HG03066 (cell line): ENCODE measurements around the gene SCO2.

ENCODE experiments used
- ATAC-seq: cut with Tn5 transposase; IDR thresholded peaks from one replicate; pipeline ENCODE4 v1.9.1; 2021; ENCODE audit warnings: low read depth; ENCODE audit not compliant: unreplicated experiment

SCO2 gene

GRCh38 chr22:50503475-50504145, 21.8 kb downstream of the SCO2 start:
- ATAC-seq: no peak

DNA sequence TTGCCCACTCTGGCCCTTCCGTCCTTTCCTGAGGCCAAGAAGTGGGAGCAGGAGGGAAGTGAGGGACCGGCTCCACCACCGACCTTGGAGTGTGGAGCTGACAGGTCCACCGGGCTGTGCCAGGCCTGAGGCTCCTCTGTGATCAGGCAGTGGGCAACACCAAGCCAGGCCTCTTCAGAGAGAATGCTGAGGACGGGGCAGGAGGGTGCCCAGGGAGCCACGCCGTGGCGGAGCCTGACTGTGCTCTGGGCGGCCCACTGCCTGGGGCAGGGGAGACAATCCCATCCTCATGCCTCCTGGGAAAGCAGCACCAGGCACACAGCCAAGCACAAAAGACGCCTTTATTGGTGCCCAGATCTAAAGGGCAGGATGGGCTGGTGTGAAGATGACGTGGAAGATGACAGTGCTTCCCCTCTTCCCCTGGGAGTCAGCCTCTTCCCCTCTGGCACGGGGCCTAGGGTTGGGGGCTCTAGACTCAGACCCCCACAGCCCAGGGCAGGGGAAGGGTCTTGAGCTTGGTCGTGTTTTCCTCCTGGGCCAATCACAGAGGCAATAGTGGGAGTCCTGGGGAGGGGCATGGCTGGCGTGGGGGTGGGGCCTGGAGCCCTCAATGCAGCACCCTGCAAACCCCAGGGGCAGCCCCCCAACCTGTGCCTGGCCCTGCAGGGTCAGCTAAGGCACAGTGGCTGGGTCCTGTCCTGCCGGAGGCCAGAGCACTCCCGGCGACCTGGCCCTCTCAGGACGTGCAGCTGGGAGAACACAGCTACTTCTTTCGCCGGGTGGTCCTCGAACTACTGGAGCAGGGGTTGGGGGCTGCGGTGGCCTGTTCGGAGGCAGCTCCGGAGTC, 22.5 kb downstream of the SCO2 start:
- ATAC-seq: no peak

DNA sequence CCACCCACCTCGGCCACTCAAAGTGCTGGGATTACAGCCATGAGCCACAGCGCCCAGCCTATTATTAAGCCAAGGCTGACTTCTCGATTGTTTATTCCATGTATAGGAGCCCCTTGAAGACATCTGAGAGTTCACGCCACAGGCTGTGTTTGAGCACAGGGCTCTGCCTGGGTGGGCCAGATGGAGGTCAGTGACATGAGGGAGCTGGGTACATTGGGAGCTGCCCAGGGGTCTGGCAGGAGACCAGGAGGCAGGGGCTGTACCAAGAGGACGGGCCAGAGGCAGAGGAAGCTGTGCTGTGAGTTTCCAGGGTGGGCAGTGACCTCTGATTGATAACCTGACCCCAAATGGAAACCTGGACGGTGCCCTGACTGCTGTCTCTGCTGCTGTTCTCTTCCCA, 23.3 kb downstream of the SCO2 start:
- no peak for ATAC-seq

DNA sequence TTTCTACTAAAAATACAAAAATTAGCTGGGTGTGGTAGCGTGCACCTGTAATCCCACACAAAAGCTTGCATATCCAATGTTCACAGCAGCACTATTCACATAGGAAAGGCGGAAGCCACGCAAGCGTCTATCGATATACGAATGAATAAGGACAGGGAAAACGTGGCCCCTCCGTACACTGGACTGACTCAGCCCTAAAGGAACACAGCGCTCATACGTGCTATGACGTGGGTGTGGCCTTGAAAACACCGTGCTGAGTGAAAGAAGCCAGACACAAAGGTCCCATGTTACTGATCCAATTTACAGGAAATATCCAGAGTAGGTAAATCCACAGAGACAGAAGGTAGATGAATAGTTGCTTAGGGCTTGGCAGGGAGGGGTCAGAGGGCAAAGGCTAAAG, 24.9 kb downstream of the SCO2 start:
- ATAC-seq: no peak

DNA sequence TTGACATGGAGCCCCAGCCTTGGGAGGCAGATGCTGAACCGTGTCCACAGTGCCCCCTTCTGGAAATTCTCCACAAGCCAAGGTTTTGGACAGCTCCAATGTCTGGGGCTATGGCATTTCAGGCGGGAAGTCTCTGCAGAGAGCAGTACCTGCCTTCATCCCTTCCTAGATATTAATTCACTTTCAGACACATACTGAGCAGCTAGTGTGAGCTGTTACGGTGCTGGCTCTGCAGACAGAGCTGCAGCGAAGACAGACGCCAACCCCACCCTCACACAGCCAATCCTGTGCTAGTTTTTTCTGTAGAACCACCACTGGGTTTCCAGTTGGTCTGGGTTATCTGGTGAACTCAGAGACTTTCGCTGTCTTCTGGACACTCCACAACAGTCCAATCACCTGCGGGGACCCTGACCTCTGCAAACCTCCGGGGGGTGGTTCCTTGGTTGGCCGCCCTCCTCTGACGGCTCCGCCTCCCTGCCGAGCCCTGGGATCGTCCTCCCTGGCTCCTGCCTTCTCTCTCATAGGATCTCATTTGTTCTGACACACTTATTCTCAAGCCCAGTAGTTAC, 27.0 kb downstream of the SCO2 start:
- no peak for ATAC-seq

DNA sequence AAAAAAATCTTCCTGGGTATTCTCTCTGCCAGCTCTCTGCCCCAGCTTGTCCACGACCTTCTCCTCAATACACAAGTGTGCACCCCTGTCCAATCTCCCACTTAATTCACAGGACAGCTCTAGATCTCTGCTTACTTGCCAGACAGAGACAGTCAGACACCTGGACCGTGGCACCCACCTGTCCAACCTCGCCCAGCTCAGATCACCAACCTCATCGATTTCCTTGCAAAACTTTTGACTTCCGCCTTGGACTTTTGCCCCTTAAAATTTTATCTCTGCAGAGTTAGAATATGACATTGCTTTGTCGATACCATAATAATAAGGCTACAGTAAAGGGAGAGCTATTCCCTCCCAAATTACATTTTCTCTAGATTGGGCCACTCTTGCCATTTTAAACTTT, 28.3 kb downstream of the SCO2 start:
- no peak for ATAC-seq

- no peak for ATAC-seq
Observed at GRCh38 chr22:50490531-50491308, 34.7 kb downstream of the SCO2 start.

GRCh38 chr22:50489363-50490243, 35.8 kb downstream of the SCO2 start:
- ATAC-seq: no peak

- ATAC-seq: no peak
Observed at GRCh38 chr22:50488886-50489285, 36.5 kb downstream of the SCO2 start.

- no peak for ATAC-seq
Observed at GRCh38 chr22:50488006-50488677, 37.3 kb downstream of the SCO2 start.

DNA sequence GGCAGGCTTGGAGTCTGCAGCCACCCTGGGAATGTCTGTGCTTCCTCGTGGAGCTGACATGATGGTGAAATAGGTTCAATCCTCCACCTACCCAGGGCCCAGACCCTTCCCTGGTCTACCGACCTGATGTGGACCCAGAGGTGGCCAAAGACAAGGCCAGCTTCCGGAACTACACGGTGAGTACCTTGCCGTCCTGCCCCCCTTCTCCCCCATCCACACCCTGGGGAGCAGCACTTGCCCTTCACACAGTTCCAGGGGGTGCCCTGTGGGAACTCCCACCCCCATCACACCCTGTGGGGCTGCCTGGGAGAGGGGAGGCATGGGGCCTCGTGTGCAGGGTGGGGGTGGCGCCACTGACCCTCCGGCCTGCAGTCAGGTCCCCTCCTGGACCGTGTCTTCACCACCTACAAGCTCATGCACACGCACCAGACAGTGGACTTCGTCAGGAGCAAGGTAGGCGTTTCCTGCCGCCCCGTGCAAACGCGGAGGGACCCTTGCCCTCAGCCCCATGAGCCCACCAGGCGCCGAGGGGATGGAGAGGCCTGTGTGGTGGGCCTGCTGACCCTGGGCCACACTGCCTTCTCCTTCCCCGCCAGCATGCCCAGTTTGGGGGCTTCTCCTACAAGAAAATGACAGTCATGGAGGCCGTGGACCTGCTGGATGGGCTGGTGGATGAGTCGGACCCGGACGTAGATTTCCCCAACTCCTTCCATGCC, 38.0 kb downstream of the SCO2 start:
- ATAC-seq: no peak

GRCh38 chr22:50486561-50487289, 38.7 kb downstream of the SCO2 start, which contains the start of gene MIOX:
Gene MIOX, plus strand, starts transcription at chr22:50486859. Its CDS starts 39 bp downstream, at chr22:50486898.
- no peak for ATAC-seq

DNA sequence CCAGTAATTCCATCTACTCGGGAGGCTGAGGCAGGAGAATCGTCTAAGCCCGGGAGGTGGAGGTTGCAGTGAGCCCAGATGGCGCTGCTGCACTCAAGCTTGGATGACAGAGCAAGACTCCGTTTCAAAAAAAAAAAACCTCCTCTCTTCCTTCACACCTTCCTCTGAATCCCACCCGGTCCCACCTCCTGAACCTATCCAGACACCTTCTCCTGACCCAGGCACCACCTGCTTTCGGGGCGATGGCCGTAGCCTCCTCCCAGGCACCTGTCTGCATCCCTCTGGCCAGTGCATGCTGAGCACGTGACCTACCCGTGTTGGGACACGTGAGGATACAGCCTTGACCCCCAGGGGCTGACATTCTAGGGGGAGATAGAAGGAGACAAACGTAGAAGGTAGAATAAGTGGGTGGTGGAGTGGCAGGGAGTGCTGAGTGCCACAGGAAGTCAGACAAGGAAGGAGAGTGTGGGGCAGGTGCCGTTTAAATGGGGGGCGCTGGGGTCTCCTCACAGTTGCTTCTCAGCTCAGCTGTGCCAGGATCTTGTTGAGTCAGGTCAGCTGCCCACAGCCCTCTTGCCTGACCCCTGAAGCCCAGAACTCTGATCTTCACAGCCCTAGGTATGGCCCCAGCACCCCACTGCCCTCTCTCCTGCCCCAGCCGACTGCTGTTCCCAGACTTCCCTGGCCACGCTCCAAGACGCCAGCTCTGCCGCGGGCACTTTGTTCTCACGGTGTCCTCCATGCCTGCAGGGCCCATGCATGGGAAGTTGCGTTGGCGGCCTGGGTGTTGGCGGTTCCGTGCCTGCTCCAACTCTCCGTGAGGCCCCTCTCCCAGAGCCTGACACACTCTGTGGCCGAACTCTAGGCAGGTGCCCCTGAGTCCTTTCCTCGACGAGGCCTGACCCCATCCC, 39.9 kb downstream of the SCO2 start:
- no peak for ATAC-seq

- no peak for ATAC-seq
Observed at GRCh38 chr22:50483977-50484853, 41.2 kb downstream of the SCO2 start.

DNA sequence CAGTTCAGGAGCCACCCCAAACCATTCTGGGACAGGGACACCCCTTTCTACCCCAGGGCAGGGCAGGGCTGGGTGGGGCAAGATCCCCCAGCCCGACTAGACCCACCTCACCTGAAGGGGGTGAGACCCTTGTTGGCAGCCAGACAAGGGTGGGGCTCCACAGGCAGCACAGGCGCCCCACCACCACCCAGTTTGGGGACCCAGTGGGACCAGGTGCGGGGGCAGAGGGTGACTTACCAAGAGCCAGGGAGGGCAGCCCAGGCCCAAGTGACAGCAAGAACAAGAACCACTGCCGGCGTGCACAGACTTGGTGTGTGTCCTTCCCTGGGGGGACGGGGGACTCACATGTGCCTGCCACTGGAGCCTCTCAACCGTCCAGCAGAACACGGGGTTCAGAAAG, 41.8 kb downstream of the SCO2 start:
- no peak for ATAC-seq

DNA sequence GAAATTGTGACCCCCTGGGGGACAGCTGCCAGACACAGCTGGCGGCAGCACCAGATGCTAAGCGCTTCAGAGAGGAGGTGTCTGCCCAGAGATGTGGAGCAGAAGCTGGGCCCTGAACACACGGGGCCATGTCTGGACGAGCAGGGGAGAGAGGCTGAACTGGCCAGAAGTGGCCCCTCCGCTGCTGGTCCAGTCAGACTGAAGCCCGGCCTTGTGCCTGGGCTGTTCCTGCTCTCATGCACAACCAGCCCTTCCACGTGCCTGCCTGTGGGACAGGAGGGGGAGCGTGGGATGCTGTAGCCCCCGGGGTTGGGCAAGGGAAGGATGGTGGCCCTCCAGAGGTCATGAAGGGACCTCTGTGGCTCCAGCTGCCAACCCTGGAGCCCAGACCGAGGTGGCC, 42.3 kb downstream of the SCO2 start:
- ATAC-seq: no peak
